Type B pancreatic cell (in vitro differentiated cells): ENCODE data around the gene HOXB1. TPM values are rescaled to one million over a fixed set of nuclear protein-coding genes. Genes with fewer than 3 reads are reported as not detected.

Experiments
- DNase-seq: peaks from one replicate; pipeline ENCODE4 v3.0.0; 2021; ENCODE audit warnings: mixed read lengths; ENCODE audit not compliant: unreplicated experiment; ENCODE audit errors: extremely low spot score
- H3K27ac Mint-ChIP-seq: 2 replicates; pipeline ENCODE4 v1.8.0; 2021; ENCODE audit warnings: mild to moderate bottlenecking, mixed read lengths
- H3K27me3 Mint-ChIP-seq: 2 replicates; pipeline ENCODE4 v1.8.0; 2021; ENCODE audit warnings: mixed read lengths
- H3K36me3 Mint-ChIP-seq: 2 replicates; pipeline ENCODE4 v1.8.0; 2021; ENCODE audit warnings: mixed read lengths
- H3K4me1 Mint-ChIP-seq: one replicate; pipeline ENCODE4 v1.8.0; 2021; ENCODE audit warnings: mixed read lengths; ENCODE audit not compliant: unreplicated experiment
- H3K4me3 Mint-ChIP-seq: 2 replicates; pipeline ENCODE4 v1.8.0; 2021; ENCODE audit warnings: mild to moderate bottlenecking, mixed read lengths
- H3K9me3 Mint-ChIP-seq: 2 replicates; pipeline ENCODE4 v1.8.0; 2021; ENCODE audit warnings: mixed read lengths
- total RNA-seq: library from RNA; stranded (reverse); gene quantifications from 2 replicates; pipeline ENCODE4 v1.2.1, GENCODE V29; 2021; ENCODE audit warnings: low replicate concordance
- TF ChIP-seq, protein P1 (sequence below): fragments of 200-600 bp; sonication (generic); conservative IDR thresholded peaks from 2 replicates; pipeline ENCODE4 v1.5.0; 2021; ENCODE audit warnings: antibody characterized with exemption, mild to moderate bottlenecking

The HOXB1 gene
- total RNA-seq, 1 donor from 2014 or later, result 0.29 TPM

DNA sequence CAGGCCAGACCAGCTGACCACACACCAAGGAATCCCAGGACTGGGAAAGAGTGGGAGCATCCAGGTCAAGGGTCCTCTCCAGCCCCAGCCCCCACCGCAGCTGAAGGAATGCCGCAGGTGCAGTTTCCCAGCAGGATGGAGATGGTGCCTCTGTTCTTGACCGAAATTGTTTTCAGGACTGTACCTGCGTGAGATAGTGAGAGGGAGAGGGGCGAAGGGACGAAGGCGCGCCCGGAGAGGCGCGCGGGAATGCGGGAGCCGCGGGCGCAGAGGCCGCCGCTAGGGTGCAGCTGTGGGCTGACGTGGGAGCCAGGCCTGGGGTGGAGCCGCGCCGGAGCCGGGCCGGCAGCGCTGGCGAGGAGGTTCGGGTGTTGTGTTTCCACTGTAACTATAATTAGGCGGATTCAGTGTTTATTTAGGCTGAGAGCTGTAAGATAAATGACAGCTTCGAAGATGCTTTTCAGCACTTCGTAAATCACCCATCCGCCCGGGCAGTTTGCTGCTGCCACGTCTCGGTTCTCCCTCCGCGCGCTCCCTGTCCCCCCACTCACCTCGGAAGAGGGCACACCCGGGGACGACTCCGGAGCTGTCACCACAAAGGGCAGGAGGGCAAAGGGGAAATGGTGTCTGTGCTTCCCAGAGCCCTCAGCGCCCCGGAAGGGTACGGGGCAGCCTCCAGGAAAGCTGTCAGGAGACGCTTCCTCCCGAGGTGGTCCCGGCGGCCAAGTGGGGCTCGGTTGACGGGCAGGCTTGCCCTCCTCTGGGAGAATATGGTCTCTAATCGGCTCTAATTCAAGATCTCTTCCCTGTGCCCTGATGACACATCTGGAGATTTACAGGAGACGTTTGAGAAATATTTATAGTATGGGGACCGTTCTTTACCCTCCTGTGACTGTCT, 38.2 kb downstream of the HOXB1 start:
- H3K9me3 Mint-ChIP-seq, result no peaks in the 10 kb centered on the region
- H3K4me3 Mint-ChIP-seq, result peak overlapping the region; percentile 71
- TF ChIP-seq, protein P1, sequence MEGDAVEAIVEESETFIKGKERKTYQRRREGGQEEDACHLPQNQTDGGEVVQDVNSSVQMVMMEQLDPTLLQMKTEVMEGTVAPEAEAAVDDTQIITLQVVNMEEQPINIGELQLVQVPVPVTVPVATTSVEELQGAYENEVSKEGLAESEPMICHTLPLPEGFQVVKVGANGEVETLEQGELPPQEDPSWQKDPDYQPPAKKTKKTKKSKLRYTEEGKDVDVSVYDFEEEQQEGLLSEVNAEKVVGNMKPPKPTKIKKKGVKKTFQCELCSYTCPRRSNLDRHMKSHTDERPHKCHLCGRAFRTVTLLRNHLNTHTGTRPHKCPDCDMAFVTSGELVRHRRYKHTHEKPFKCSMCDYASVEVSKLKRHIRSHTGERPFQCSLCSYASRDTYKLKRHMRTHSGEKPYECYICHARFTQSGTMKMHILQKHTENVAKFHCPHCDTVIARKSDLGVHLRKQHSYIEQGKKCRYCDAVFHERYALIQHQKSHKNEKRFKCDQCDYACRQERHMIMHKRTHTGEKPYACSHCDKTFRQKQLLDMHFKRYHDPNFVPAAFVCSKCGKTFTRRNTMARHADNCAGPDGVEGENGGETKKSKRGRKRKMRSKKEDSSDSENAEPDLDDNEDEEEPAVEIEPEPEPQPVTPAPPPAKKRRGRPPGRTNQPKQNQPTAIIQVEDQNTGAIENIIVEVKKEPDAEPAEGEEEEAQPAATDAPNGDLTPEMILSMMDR, result peak; percentile 82
- H3K27me3 Mint-ChIP-seq, result peaks cover 20% of the 10 kb centered on the region
- no peaks in the 10 kb centered on the region for H3K36me3 Mint-ChIP-seq
- H3K27ac Mint-ChIP-seq, result peak overlapping the region; percentile 71
- DNase-seq, result peak; percentile 83
- peaks cover 38% of the 10 kb centered on the region for H3K4me1 Mint-ChIP-seq

DNA sequence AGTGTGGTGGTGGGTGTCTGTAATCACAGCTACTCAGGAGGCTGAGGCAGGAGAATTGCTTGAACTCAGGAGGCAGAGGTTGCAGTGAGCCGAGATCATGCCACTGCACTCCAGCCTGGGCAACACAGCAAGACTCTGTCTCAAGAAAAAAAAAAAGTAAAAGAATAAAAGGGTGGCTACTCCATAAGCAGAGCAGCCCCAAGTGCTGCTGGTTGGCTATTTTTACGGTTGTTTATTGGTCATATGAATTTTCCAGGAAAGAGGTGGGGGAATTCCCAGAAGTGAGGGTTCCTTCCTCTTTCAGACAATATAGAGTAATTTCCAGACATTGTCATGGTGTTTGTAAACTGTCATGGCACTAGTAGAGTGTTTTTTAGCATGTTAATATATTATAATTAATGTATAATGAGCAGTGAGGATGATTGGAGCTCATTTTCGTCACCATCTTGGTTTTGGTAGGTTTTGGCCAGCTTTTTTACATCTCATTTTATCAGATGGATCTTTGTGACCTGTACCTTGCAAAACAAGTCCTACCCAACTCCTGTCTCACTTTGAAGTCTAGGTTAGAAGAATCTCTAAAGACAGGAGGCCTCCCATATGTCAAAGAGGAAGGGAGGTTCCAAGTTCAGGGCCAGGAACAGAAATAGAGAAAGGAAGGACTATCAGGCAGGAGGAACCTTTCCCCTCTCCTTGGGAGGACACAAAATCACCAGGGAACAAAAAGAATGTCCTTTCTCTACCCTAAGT, 39.1 kb downstream of the HOXB1 start:
- H3K4me1 Mint-ChIP-seq, result peaks cover 39% of the 10 kb centered on the region
- peak overlapping the region; percentile 71 for H3K27ac Mint-ChIP-seq
- H3K4me3 Mint-ChIP-seq, result peak overlapping the region; percentile 54
- no peak for DNase-seq
- H3K9me3 Mint-ChIP-seq, result no peaks in the 10 kb centered on the region
- TF ChIP-seq, protein P1, result no peak
- H3K36me3 Mint-ChIP-seq, result no peaks in the 10 kb centered on the region
- H3K27me3 Mint-ChIP-seq, result peaks cover 19% of the 10 kb centered on the region

DNA sequence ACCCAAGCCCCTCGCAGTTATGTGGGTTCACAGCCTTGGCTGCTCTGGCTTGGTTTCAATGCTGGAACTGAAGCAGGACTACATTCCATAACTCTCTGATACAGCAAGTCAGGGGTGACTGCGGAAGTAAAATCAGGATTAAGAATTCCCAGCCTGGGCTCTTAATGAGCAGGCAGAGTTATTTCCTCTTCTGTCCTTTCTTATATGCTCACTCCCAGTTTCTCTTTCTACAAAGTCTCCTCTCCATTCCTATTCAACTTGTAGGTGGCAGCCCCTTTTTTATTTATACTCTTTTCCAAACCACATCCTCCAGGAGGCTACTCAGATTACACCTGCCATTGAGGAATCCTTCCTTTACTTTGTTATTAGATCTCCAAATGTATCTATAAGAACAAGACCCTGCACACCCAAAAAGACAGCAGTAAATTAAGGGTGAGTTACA, 40.3 kb downstream of the HOXB1 start:
- Mint-ChIP-seq H3K27me3 (peaks cover 14% of the 10 kb centered on the region), H3K9me3 (no peaks in the 10 kb centered on the region), H3K4me3 (no peak overlapping the region), H3K27ac (peak overlapping the region; percentile 71), H3K36me3 (no peaks in the 10 kb centered on the region), H3K4me1 (peaks cover 44% of the 10 kb centered on the region)
- DNase-seq, result no peak
- TF ChIP-seq, protein P1, result no peak

DNA sequence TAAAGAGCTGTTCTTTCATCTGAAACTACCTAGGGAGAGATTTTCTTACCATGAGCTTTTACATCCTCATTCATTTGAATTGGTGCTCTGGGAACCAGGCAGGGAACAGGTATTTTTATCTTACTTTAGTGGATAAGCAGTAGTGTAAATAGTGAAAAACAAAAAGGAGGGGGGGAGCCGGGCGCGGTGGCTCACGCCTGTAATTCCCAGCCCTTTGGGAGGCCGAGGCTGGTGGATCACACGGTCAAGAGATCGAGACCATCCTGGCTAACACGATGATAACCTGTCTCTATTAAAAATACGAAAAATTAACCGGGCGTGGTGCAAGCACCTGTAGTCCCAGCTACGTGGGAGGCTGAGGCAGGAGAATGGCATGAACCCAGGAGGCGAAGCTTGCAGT, 41.0 kb downstream of the HOXB1 start:
- Mint-ChIP-seq H3K4me3 (peak overlapping the region; percentile 11), H3K27ac (peak overlapping the region; percentile 45), H3K9me3 (no peaks in the 10 kb centered on the region), H3K27me3 (peaks cover 10% of the 10 kb centered on the region), H3K4me1 (peaks cover 44% of the 10 kb centered on the region), H3K36me3 (no peaks in the 10 kb centered on the region)
- TF ChIP-seq, protein P1, result no peak
- DNase-seq, result no peak

DNA sequence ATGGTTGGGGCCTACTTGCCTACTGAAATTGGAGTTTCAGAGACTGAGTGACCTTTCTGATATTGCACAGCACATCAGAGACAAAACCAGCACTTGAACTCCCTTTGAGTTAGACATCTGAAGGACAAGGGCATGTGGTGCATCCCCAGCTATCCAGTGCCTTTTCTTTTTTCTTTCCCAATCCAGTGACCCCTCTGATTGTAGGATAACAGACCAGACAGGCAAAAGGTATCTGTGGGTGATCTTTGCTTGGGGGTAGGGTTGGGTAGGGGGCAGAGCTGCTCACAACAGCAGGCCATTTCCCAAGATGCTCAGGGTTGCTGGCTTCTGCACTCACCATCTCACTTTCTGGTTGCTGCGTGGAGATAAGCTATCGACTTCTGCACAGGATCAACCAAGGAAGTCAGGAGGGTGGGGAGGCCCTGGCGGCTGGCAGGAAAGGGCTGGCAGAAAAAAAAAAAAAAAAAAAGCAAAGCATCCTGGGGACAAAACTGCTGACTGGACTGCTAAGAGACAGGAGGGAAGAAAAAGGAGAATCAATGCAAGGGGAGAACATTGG, 42.2 kb downstream of the HOXB1 start:
- TF ChIP-seq, protein P1, result no peak
- peaks cover 41% of the 10 kb centered on the region for H3K4me1 Mint-ChIP-seq
- DNase-seq, result no peak
- no peaks in the 10 kb centered on the region for H3K36me3 Mint-ChIP-seq
- H3K4me3 Mint-ChIP-seq, result peak overlapping the region; percentile 51
- H3K27me3 Mint-ChIP-seq, result peaks cover 6% of the 10 kb centered on the region
- peak overlapping the region; percentile 75 for H3K27ac Mint-ChIP-seq
- no peaks in the 10 kb centered on the region for H3K9me3 Mint-ChIP-seq
